Measurements from ENCODE around the gene ZCWPW1.

ZCWPW1 gene

GRCh38 chr7:100428199-100428966 lies at the start of gene ZCWPW1:
Gene ZCWPW1, minus strand, starts transcription at chr7:100428703. Its CDS starts 8,054 bp downstream, at chr7:100420649.
- peak; percentile 97 for DNase-seq

GRCh38 chr7:100477871-100478267 lies 49.4 kb upstream of the ZCWPW1 start:
- no peak for DNase-seq

GRCh38 chr7:100476903-100477870 lies 48.7 kb upstream of the ZCWPW1 start:
- no peak for DNase-seq

GRCh38 chr7:100476101-100476780 lies 47.7 kb upstream of the ZCWPW1 start:
- DNase-seq = no peak

- DNase-seq = no peak
Observed at GRCh38 chr7:100475549-100475948, 47.0 kb upstream of the ZCWPW1 start.

GRCh38 chr7:100472854-100473499 lies 44.5 kb upstream of the ZCWPW1 start:
- no peak for DNase-seq

- DNase-seq = no peak
Observed at GRCh38 chr7:100472121-100472851, 43.8 kb upstream of the ZCWPW1 start.

- no peak for DNase-seq
Observed at GRCh38 chr7:100471021-100471420, 42.5 kb upstream of the ZCWPW1 start.

- DNase-seq = peak; percentile 71
Observed at GRCh38 chr7:100469227-100470044, 40.9 kb upstream of the ZCWPW1 start.

GRCh38 chr7:100467638-100468373 lies 39.3 kb upstream of the ZCWPW1 start:
- DNase-seq = no peak

GRCh38 chr7:100466653-100467605 lies 38.4 kb upstream of the ZCWPW1 start:
- no peak for DNase-seq

GRCh38 chr7:100465702-100466311 lies 37.3 kb upstream of the ZCWPW1 start:
- DNase-seq = peak; percentile 21

- DNase-seq = no peak
Observed at GRCh38 chr7:100465299-100465698, 36.8 kb upstream of the ZCWPW1 start.

- DNase-seq = no peak
Observed at GRCh38 chr7:100464791-100465190, 36.3 kb upstream of the ZCWPW1 start.

GRCh38 chr7:100464210-100464660 lies 35.7 kb upstream of the ZCWPW1 start, which contains the start of gene SPACDR:
Gene SPACDR, minus strand, starts transcription at chr7:100464260. Its CDS starts 235 bp downstream, at chr7:100464025.
- DNase-seq = no peak

- no peak for DNase-seq
Observed at GRCh38 chr7:100457033-100457432, 28.5 kb upstream of the ZCWPW1 start.

- DNase-seq = no peak
Observed at GRCh38 chr7:100456562-100456961, 28.1 kb upstream of the ZCWPW1 start.

GRCh38 chr7:100455206-100455605 lies 26.7 kb upstream of the ZCWPW1 start:
- DNase-seq = no peak

Data from NCI-H2227 treated with DMSO at 0.1 percent for 48 hours (cell line).